MM.1S (cell line): ENCODE data around the gene CSF3.

Experiments
- CTCF ChIP-seq: fragments of 300-600 bp; sonication (generic); IDR thresholded peaks from 2 replicates; pipeline ENCODE4 v1.5.1; 2016; ENCODE audit warnings: antibody characterized with exemption, low read length, mixed read lengths
- EZH2 ChIP-seq: fragments of 300-600 bp; sonication (generic); optimal IDR thresholded peaks from 2 replicates; pipeline ENCODE3; 2017; ENCODE audit warnings: low read depth, mild to moderate bottlenecking, antibody characterized with exemption, low read length, mixed read lengths
- EZH2phosphoT487 ChIP-seq: fragments of 300-600 bp; sonication (generic); IDR thresholded peaks from 2 replicates; pipeline ENCODE4 v1.6.1; 2018; ENCODE audit warnings: antibody characterized with exemption, low read length

DNA sequence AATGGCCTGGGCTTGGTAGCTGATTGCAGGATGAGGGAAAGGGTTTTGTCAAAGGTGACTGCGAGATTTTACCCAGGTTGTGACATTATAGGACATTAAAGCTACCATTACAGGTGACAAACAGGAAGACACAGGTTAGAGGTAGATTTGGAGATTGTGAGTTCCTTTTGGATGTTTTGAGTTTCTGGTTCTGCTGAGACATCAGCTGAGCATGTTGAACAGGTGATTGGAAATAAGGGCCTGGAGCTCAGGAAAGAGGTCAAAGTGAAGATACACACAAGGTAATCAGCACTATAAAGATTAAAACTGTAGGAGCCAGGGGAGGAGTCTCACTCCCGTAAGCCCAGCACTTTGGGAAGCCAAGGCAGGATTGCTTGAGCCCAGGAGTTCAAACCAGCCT lies 46.5 kb upstream of the CSF3 start:
- TF ChIP-seq CTCF = no peak
- no peak for TF ChIP-seq EZH2
- no peak for TF ChIP-seq EZH2phosphoT487
